GM12878 (cell line): ENCODE results near the gene APOBEC3B. TPM values are rescaled to one million over a fixed set of nuclear protein-coding genes. Genes with fewer than 3 reads are reported as not detected.

Experiments
- ASH2L ChIP-seq: fragments of 300-600, 200-600 bp; sonication (generic); IDR thresholded peaks from 2 replicates; pipeline ENCODE4 v1.6.1; 2017; ENCODE audit warnings: low read depth, mild to moderate bottlenecking, borderline replicate concordance
- BCL11A ChIP-seq: IDR thresholded peaks from 2 replicates; pipeline ENCODE4 v1.6.1; 2011; ENCODE audit warnings: low read depth, low read length
- CBX5 ChIP-seq: sonication (generic); IDR thresholded peaks from 2 replicates; pipeline ENCODE4 v1.6.1; 2016; ENCODE audit warnings: low read depth, moderate library complexity, mild to moderate bottlenecking, inconsistent platforms
- ELK1 ChIP-seq: IDR thresholded peaks from 2 replicates; pipeline ENCODE4 v1.6.1; 2012; ENCODE audit warnings: low read depth, low read length, improper control_type of control experiment
- ESRRA ChIP-seq: IDR thresholded peaks from 2 replicates; pipeline ENCODE4 v1.6.1; 2012; ENCODE audit warnings: mild to moderate bottlenecking, low read length, improper control_type of control experiment
- EZH2 ChIP-seq: IDR thresholded peaks from 2 replicates; pipeline ENCODE4 v1.6.1; 2012; ENCODE audit warnings: low read depth, mild to moderate bottlenecking, control low read depth, inconsistent platforms, low read length, borderline replicate concordance; ENCODE audit not compliant: control insufficient read depth
- HDAC2 ChIP-seq: fragments of 200-600 bp; sonication (generic); IDR thresholded peaks from 2 replicates; pipeline ENCODE4 v1.6.1; 2017
- HDAC6 ChIP-seq: fragments of 200-600 bp; sonication (generic); IDR thresholded peaks from one replicate; pipeline ENCODE4 v1.8.0; 2017; ENCODE audit warnings: antibody characterized with exemption; ENCODE audit not compliant: unreplicated experiment
- HDGF ChIP-seq: fragments of 450-650 bp; IDR thresholded peaks from 2 replicates; pipeline ENCODE4 v1.6.1; 2016; ENCODE audit warnings: antibody characterized with exemption
- IRF4 ChIP-seq: IDR thresholded peaks from 2 replicates; pipeline ENCODE4 v1.6.1; 2011; ENCODE audit warnings: low read depth, low read length
- JUND ChIP-seq: IDR thresholded peaks from 2 replicates; pipeline ENCODE4 v1.6.1; 2012; ENCODE audit warnings: low read depth, mild to moderate bottlenecking, low read length, improper control_type of control experiment, moderate library complexity
- KAT2A ChIP-seq: conservative IDR thresholded peaks from 2 replicates; pipeline ENCODE4 v1.6.1; 2011; ENCODE audit warnings: low read depth, low read length; ENCODE audit not compliant: control insufficient read depth
- NFYA ChIP-seq: IDR thresholded peaks from 2 replicates; pipeline ENCODE4 v1.6.1; 2011; ENCODE audit warnings: low read depth, mild to moderate bottlenecking, low read length, improper control_type of control experiment, borderline replicate concordance
- NR2C2 ChIP-seq: IDR thresholded peaks from 2 replicates; pipeline ENCODE4 v1.6.1; 2011; ENCODE audit warnings: borderline replicate concordance, low read depth; ENCODE audit not compliant: control insufficient read depth, insufficient read length
- PKNOX1 ChIP-seq: fragments of 450-650 bp; IDR thresholded peaks from 2 replicates; pipeline ENCODE4 v1.6.1; 2016; ENCODE audit warnings: mild to moderate bottlenecking
- RBBP5 ChIP-seq: fragments of 200-600 bp; sonication (generic); conservative IDR thresholded peaks from 2 replicates; pipeline ENCODE4 v1.6.1; 2016
- SREBF2 ChIP-seq: IDR thresholded peaks from 2 replicates; pipeline ENCODE4 v1.6.1; 2012; ENCODE audit warnings: mild to moderate bottlenecking, low read length
- TAF1 ChIP-seq: IDR thresholded peaks from 2 replicates; pipeline ENCODE4 v1.6.1; 2011; ENCODE audit warnings: mild to moderate bottlenecking, low read depth, low read length, borderline replicate concordance
- YY1 ChIP-seq: IDR thresholded peaks from 2 replicates; pipeline ENCODE4 v1.6.1; 2011; ENCODE audit warnings: low read depth, mild to moderate bottlenecking, low read length
- ZBTB40 ChIP-seq: fragments of 450-650 bp; IDR thresholded peaks from 2 replicates; pipeline ENCODE4 v1.6.1; 2016; ENCODE audit warnings: mild to moderate bottlenecking, moderate library complexity, borderline replicate concordance
- ZNF217 ChIP-seq: fragments of 450-650 bp; IDR thresholded peaks from 2 replicates; pipeline ENCODE4 v1.6.1; 2017; ENCODE audit warnings: antibody characterized with exemption, mild to moderate bottlenecking
- polyA plus RNA-seq, 11 experiments: library from polyadenylated mRNA; depleted of rRNA in 4 of 11; unstranded in 6 of 11; stranded (reverse) in 5 of 11; fragments of >200 nt; fragmentation: Nextera tagmentation in 4 of 11; fragmentation: Illumina TruSeq in 1 of 11; extraction: Ambion mirVana in 4 of 11; extraction: Trizol in 1 of 11; gene quantifications; 1 replicate in 1 of 11; 2 replicates in 10 of 11; pipeline versions ENCODE4 v1.2.1 to v1.2.3, GENCODE V29; 2011 to 2016; ENCODE audit warnings: inconsistent platforms in 2 of 11, missing spikeins in 2 of 11, low read depth in 1 of 11
- total RNA-seq, 4 experiments: library from RNA; depleted of rRNA in 3 of 4; stranded (reverse); fragments of >200 nt in 3 of 4; fragmentation: Illumina TruSeq in 1 of 4; extraction: Trizol in 1 of 4; gene quantifications; 2 replicates each; pipeline versions ENCODE4 v1.2.1 to v1.2.3, GENCODE V29; 2013 to 2021

Gene APOBEC3B
- total and polyA plus RNA-seq, 10 of the 15 experiments (the other 5 are each of a cell fraction or from before 2014, with no cell fraction given): 2.4 to 75.1 (median 30.9) TPM

- TF ChIP-seq NFYA (no peak), ESRRA (no peak), SREBF2 (no peak), HDAC6 (no peak), NR2C2 (no peak), ZNF217 (no peak), PKNOX1 (peak; percentile 43; the same call in 1 of the 2 replicates), ELK1 (no peak), ASH2L (no peak), IRF4 (0 out of 2 replicates have a peak, but pooled peaks have one; percentile 7), ZBTB40 (no peak), EZH2 (no peak), TAF1 (0 out of 2 replicates have a peak, but pooled peaks have one; percentile 46), HDGF (peak; percentile 90; the same call in 1 of the 2 replicates), CBX5 (no peak), YY1 (no peak), BCL11A (no peak), HDAC2 (no peak), KAT2A (no peak), RBBP5 (no peak), JUND (no peak)
Measured at GRCh38 chr22:38953577-38954413, 28.4 kb upstream of the APOBEC3B start (continued).
